Cardiac fibroblast (primary cell): ENCODE measurements around the gene SLC7A8.
A peak's percentile ranks its signal among the peaks of the same experiment; 100 is the strongest.

Experiments used
- DNase-seq, 2 donors: peaks; one replicate each; pipeline versions ENCODE4 v3.0.0 to v3.0.0-alpha.2; 2010; ENCODE audit warnings: low read depth in 2 of 2
- H3K4me3 ChIP-seq, 2 donors: replicated peaks in 1 of 2; 1 replicate in 1 of 2; 2 replicates in 1 of 2; pipeline ENCODE4 v1.5.1; 2011; ENCODE audit warnings: low read depth in 2 of 2, low read length in 2 of 2, mild to moderate bottlenecking in 2 of 2, moderate library complexity in 1 of 2
- TF ChIP-seq, protein P1 (sequence below): IDR thresholded peaks from one replicate; pipeline ENCODE4 v1.5.1; 2011; ENCODE audit warnings: low read depth, mild to moderate bottlenecking, low read length, inconsistent platforms

The SLC7A8 gene

DNA sequence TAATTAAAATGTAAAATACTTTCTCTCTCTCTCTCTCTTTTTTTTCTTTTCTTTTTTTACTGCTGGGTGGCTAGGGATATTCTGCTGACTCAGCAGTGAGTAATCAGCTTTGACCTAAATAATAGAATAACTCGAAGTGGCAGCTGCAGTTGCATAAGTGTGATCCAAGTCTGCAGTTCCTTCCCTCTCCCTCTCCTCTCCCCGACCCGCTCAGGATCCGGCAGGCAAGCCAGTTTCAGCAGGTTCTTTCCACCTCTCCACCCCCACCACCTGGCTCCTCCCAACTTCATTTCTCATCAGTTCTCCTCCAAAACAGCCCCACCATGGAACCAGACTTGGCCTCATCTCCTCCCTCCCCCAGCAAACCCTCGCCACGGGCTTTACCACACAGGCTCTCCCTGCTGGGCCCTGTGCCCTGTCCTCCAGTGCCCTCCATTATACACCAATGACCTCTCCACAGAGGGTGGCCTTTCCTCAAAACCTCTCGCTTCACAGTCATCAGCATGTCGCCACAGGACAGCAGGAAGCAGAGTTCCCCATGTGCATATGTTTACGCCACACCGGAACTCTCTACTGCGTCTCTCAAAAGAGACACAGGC, 22.4 kb downstream of the SLC7A8 start:
- TF ChIP-seq, protein P1, sequence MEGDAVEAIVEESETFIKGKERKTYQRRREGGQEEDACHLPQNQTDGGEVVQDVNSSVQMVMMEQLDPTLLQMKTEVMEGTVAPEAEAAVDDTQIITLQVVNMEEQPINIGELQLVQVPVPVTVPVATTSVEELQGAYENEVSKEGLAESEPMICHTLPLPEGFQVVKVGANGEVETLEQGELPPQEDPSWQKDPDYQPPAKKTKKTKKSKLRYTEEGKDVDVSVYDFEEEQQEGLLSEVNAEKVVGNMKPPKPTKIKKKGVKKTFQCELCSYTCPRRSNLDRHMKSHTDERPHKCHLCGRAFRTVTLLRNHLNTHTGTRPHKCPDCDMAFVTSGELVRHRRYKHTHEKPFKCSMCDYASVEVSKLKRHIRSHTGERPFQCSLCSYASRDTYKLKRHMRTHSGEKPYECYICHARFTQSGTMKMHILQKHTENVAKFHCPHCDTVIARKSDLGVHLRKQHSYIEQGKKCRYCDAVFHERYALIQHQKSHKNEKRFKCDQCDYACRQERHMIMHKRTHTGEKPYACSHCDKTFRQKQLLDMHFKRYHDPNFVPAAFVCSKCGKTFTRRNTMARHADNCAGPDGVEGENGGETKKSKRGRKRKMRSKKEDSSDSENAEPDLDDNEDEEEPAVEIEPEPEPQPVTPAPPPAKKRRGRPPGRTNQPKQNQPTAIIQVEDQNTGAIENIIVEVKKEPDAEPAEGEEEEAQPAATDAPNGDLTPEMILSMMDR, result no peak
- DNase-seq, result peak; percentile 86 to 92
- no peak overlapping the region for H3K4me3 ChIP-seq

DNA sequence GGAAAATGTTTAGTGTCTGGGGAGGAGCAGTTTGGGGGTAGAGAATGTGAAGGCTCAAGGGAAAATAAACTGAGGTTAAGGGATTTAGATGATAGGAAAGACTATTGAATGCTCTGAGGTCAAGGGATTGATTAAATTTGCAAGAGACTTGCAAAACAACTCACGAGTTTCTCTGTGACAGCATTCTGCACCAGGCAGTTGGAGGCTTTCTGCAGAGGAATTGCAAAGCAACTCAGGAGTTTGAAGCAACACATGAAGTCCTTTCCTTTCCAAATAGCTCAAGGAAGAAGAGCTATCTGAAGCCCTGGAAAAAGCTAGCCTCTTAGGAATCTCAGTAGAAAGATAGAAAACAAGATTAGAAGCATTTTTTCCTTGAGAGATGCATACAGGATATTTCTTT, 23.9 kb downstream of the SLC7A8 start:
- TF ChIP-seq, protein P1, result no peak
- no peak for DNase-seq
- H3K4me3 ChIP-seq, result no peak overlapping the region

DNA sequence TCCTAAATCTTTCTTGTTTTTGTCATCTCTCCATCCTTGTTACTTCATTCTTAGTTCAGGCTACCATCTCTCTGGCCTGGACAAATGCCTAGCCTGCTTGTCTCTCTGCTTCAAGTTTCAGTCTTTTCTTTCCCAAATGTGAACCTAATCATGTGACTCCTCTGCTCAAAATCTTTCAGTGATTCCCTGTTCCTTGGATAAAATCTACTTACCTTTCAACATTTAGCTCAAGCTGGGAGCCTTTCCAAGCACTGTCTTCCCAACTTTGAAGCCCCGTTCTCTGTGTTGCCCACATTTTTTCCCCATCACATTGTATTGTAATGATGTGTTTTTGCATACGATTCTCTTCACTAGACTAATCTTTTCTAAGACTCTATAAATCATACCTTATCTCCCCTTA, 24.7 kb downstream of the SLC7A8 start:
- no peak for DNase-seq
- H3K4me3 ChIP-seq, result no peak overlapping the region
- TF ChIP-seq, protein P1, result no peak

DNA sequence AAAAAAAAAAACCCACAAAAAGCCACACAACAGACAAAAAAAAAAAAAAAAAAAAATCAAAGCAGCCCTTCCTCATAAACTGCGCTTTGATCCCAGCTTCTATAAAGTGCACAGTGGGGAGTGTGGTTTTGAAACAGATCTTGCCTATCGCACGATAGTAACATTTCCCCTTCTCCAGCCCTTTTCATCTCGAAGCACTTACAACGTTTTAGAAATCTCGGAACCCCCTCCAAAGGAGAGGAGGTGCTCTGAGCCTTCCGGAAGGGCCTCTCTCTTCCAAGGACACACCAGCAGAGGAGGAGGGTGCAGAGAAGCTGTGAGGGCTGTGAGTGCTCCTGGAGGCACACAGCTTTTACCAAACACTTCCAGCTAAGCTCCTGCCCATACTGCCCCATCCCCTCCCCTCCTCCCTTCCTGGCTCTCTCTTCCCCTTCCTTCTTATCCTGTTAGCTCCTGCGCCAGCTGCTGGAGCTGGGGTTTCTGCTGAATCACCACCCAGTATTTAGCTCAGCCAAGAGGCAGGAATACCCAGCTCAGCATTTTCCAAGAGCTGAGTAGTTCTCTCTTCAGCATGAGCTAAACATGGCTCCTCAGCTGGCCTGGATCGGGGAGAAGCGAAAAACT, 28.4 kb downstream of the SLC7A8 start:
- DNase-seq, result peak; percentile 83 to 98
- H3K4me3 ChIP-seq, result no peak overlapping the region
- TF ChIP-seq, protein P1, result no peak

DNA sequence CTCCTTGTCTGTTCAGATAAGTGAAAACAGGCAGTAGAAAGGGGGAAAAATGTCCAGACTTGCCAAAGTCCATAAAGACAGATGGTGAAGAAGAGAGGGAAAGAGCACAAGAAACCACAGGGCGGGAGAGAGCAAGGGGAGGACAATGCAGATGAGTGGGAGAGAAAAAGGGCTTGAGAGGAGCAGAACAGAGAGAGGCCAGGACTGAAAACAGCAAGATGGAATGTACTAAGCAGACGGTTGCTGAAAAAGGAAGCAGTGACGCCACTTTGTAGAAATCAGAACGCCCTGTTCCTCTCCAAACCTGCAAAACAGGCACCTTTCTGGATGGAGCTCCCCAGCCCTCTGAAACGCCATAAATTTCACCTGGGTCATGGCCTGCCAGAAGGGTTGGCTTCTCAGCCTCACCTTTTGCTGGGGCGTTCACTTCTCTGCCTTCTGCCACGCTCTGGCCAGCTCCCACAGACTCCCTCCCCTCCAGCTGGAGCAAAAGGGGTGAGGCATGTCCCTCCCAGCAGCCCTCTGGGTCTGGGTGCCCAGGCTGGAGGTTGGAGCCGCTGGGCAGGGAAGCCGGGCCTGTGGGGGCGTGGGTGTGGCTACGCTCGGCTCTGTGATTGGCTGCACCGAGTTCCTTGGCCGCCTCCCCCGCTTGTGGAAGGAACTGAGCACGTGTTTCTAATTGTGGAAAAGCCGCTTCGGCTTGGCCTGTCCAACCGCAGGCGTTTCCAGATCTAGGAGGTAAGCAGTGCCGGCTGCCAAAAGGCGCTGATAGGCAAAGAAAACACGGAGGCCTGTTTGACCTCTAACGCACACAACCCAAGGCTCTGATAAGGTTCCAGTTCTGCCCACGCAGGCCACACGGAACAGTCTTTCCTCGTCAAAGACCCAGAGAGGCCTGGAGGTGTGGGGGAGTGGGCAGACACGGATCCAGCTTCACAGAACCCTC, 29.3 kb downstream of the SLC7A8 start:
- H3K4me3 ChIP-seq, result no peak overlapping the region
- TF ChIP-seq, protein P1, result no peak
- peak; percentile 62 to 95 for DNase-seq

DNA sequence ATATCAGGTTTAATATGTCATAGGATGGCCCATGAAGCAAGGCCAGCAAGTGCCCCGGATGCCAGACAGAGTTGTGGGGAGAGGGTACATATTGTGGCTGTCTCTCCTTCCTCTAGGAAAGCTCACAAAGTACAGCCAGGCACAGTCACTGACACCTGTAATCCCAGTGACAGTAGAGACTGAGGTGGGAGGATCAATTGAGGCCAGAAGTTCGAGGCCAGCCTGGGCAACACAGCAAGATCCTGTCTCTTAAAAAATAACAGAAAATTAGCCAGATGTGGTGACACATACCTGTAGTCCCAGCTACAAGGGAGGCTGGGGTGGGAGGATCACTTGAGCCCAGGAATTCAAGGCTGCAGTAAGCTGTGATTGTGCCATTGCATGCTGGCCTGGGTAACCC, 32.1 kb downstream of the SLC7A8 start:
- DNase-seq, result no peak
- TF ChIP-seq, protein P1, result no peak
- H3K4me3 ChIP-seq, result no peak overlapping the region
